GM12878 (cell line): Measurements from ENCODE around the gene DNAJA2. TPM values are rescaled to one million over a fixed set of nuclear protein-coding genes. Genes with fewer than 3 reads are reported as not detected.

Experiments
- ATAC-seq: fragments of 200-7000 bp; cut with Tn5 transposase; 3 replicates; pipeline ENCODE4 v1.9.1; 2020; ENCODE audit warnings: mild to moderate bottlenecking, moderate library complexity
- BruUV-seq: library from RNA; stranded (reverse); fragments of 400-500 nt; replicated peaks from 2 replicates; lab custom pipeline; 2021; lab: Mats Ljungman, UMichigan
- CTCF ChIA-PET: fragments of 300-600 bp; sonication (Branson Sonifier 250); formaldehyde crosslinking; extraction: SDS; loops from one replicate; lab custom pipeline; 2021; ENCODE audit warnings: inconsistent platforms; lab: Yijun Ruan, JAX
- POLR2A ChIA-PET: fragments of 350-600 bp; formaldehyde crosslinking; extraction: SDS; loops from one replicate; lab custom pipeline; 2021; ENCODE audit warnings: inconsistent platforms; lab: Charles Lee
- RAD21 ChIA-PET: fragments of 300-600 bp; sonication (Branson Sonifier 250); formaldehyde crosslinking; loops from one replicate; lab custom pipeline; 2023; ENCODE audit warnings: antibody characterized with exemption; ENCODE audit not compliant: unreplicated experiment; lab: Charles Lee
- SMC1A ChIA-PET: fragments of 300-600 bp; sonication (Branson Sonifier 250); formaldehyde crosslinking; loops from one replicate; lab custom pipeline; 2023; ENCODE audit not compliant: unreplicated experiment, uncharacterized antibody; lab: Charles Lee
- DNase-seq: peaks from one replicate; pipeline ENCODE4 v3.0.0-alpha.2; 2011; ENCODE audit warnings: low read depth, low spot score
- FAIRE-seq: peaks from 3 replicates; lab custom pipeline; 2011; peaks lifted over from hg19 to GRCh38; lab: Jason Lieb, UNC
- H2AFZ ChIP-seq: 2 replicates; pipeline ENCODE4 v1.6.0; 2011; ENCODE audit warnings: low read depth, low read length, control low read depth; ENCODE audit not compliant: control insufficient read depth
- H3K27ac ChIP-seq: 2 replicates; pipeline ENCODE4 v1.5.1; 2011; ENCODE audit warnings: control low read depth; ENCODE audit not compliant: control insufficient read depth, insufficient read depth
- H3K27me3 ChIP-seq, 2 experiments: replicated peaks in 1 of 2; 2 replicates each; pipeline versions ENCODE4 v1.6.0 to v1.6.1; 2011; ENCODE audit warnings: low read length in 1 of 2; ENCODE audit not compliant: control insufficient read depth in 2 of 2, insufficient read depth in 2 of 2
- H3K36me3 ChIP-seq, 2 experiments: 2 replicates each; pipeline ENCODE4 v1.5.1; 2011; ENCODE audit warnings: low read length in 1 of 2; ENCODE audit not compliant: control insufficient read depth in 2 of 2, insufficient read depth in 2 of 2
- H3K4me1 ChIP-seq: 2 replicates; pipeline ENCODE4 v1.6.1; 2011; ENCODE audit warnings: mild to moderate bottlenecking, low read length, moderate library complexity, mixed read lengths; ENCODE audit not compliant: control insufficient read depth, insufficient read depth
- H3K4me2 ChIP-seq: 2 replicates; pipeline ENCODE4 v1.6.0; 2011; ENCODE audit warnings: control low read depth; ENCODE audit not compliant: control insufficient read depth, insufficient read depth
- H3K4me3 ChIP-seq: fragments of 200-600 bp; sonication (generic); 2 replicates; pipeline ENCODE4 v1.5.1; 2016
- H3K79me2 ChIP-seq: 2 replicates; pipeline ENCODE4 v1.6.0; 2011; ENCODE audit warnings: low read length; ENCODE audit not compliant: control insufficient read depth, insufficient read depth
- H3K9ac ChIP-seq: 2 replicates; pipeline ENCODE4 v1.8.0; 2011; ENCODE audit warnings: low read length, control low read depth, mixed read lengths; ENCODE audit not compliant: control insufficient read depth, insufficient read depth
- H3K9me3 ChIP-seq: replicated peaks from 3 replicates; pipeline ENCODE4 v1.5.1; 2011; ENCODE audit warnings: mild to moderate bottlenecking, low read length; ENCODE audit not compliant: control insufficient read depth, insufficient read depth
- H4K20me1 ChIP-seq: 2 replicates; pipeline ENCODE4 v1.6.0; 2011; ENCODE audit not compliant: control insufficient read depth, insufficient read depth
- ATF2 ChIP-seq: IDR thresholded peaks from 2 replicates; pipeline ENCODE4 v1.6.1; 2012; ENCODE audit warnings: low read length, inconsistent platforms
- BRCA1 ChIP-seq: IDR thresholded peaks from 2 replicates; pipeline ENCODE4 v1.6.1; 2011; ENCODE audit warnings: low read depth, low read length, improper control_type of control experiment
- ELK1 ChIP-seq: IDR thresholded peaks from 2 replicates; pipeline ENCODE4 v1.6.1; 2012; ENCODE audit warnings: low read depth, low read length, improper control_type of control experiment
- EZH2 ChIP-seq: IDR thresholded peaks from 2 replicates; pipeline ENCODE4 v1.6.1; 2012; ENCODE audit warnings: low read depth, mild to moderate bottlenecking, control low read depth, inconsistent platforms, low read length, borderline replicate concordance; ENCODE audit not compliant: control insufficient read depth
- IKZF1 ChIP-seq: fragments of 450-650 bp; conservative IDR thresholded peaks from 2 replicates; pipeline ENCODE4 v1.6.1; 2017; ENCODE audit warnings: antibody characterized with exemption, mild to moderate bottlenecking
- MTA2 ChIP-seq: fragments of 450-650 bp; IDR thresholded peaks from 2 replicates; pipeline ENCODE4 v1.6.1; 2016; ENCODE audit warnings: low read depth, mild to moderate bottlenecking, moderate library complexity
- NFIC ChIP-seq: IDR thresholded peaks from 2 replicates; pipeline ENCODE4 v1.6.1; 2012; ENCODE audit warnings: low read depth, mild to moderate bottlenecking, inconsistent platforms, low read length, moderate library complexity
- NFXL1 ChIP-seq: fragments of 450-650 bp; IDR thresholded peaks from 2 replicates; pipeline ENCODE4 v1.6.1; 2017; ENCODE audit warnings: antibody characterized with exemption, mild to moderate bottlenecking, borderline replicate concordance
- RAD51 ChIP-seq: fragments of 450-650 bp; IDR thresholded peaks from 2 replicates; pipeline ENCODE4 v1.6.1; 2016; ENCODE audit warnings: moderate library complexity, mild to moderate bottlenecking, inconsistent platforms
- RBBP5 ChIP-seq: fragments of 200-600 bp; sonication (generic); conservative IDR thresholded peaks from 2 replicates; pipeline ENCODE4 v1.6.1; 2016
- SMAD1 ChIP-seq: fragments of 450-650 bp; IDR thresholded peaks from 2 replicates; pipeline ENCODE4 v1.6.1; 2018; ENCODE audit warnings: mild to moderate bottlenecking, low read depth; ENCODE audit not compliant: partially characterized antibody
- ZSCAN29 ChIP-seq: fragments of 450-650 bp; IDR thresholded peaks from 2 replicates; pipeline ENCODE4 v1.6.1; 2017; ENCODE audit warnings: mild to moderate bottlenecking, moderate library complexity
- WGBS: methylation state at CpG from one replicate; pipeline ENCODE4 v1.1.6; 2016; ENCODE audit warnings: low lambda C conversion rate; ENCODE audit not compliant: insufficient replicate concordance, insufficient coverage; ENCODE audit errors: missing lambda C conversion rate; 5-methylcytosine and 5-hydroxymethylcytosine counted together
- in situ Hi-C: fragments of 300-500 bp; cut with MboI; formaldehyde crosslinking; loops from 9 replicates; pipeline ENCODE4 v1.14.3; 2018; ENCODE audit warnings: mixed read lengths
- intact Hi-C: fragments of 100-400 bp; cut with micrococcal nuclease; formaldehyde crosslinking; loops from one replicate; pipeline ENCODE4 v1.14.2; 2022; ENCODE audit not compliant: unreplicated experiment
- polyA plus RNA-seq, 11 experiments: library from polyadenylated mRNA; depleted of rRNA in 4 of 11; unstranded in 6 of 11; stranded (reverse) in 5 of 11; fragments of >200 nt; fragmentation: Nextera tagmentation in 4 of 11; fragmentation: Illumina TruSeq in 1 of 11; extraction: Ambion mirVana in 4 of 11; extraction: Trizol in 1 of 11; gene quantifications; 1 replicate in 1 of 11; 2 replicates in 10 of 11; pipeline versions ENCODE4 v1.2.1 to v1.2.3, GENCODE V29; 2011 to 2016; ENCODE audit warnings: inconsistent platforms in 2 of 11, missing spikeins in 2 of 11, low read depth in 1 of 11
- total RNA-seq, 4 experiments: library from RNA; depleted of rRNA in 3 of 4; stranded (reverse); fragments of >200 nt in 3 of 4; fragmentation: Illumina TruSeq in 1 of 4; extraction: Trizol in 1 of 4; gene quantifications; 2 replicates each; pipeline versions ENCODE4 v1.2.1 to v1.2.3, GENCODE V29; 2013 to 2021
- TF ChIP-seq, protein P1 (sequence below): IDR thresholded peaks from 2 replicates; pipeline ENCODE4 v1.6.1; 2012; ENCODE audit warnings: mild to moderate bottlenecking, low read depth, low read length

The DNAJA2 gene
- total and polyA plus RNA-seq, 10 of the 15 experiments (the other 5 are each of a cell fraction or from before 2014, with no cell fraction given) = 26.2 to 96.4 (median 58.1) TPM

GRCh38 chr16:46906360-46907060, 67.0 kb downstream of the DNAJA2 start:
- H3K4me2 ChIP-seq = no peak overlapping the region
- no peak overlapping the region for H2AFZ ChIP-seq
- H3K9ac ChIP-seq = no peak overlapping the region
- WGBS = 90% methylated on average over 12 of the region's 12 CpGs
- in situ Hi-C loops (no loop called here), intact Hi-C loops (no loop called here)
- no peaks in the 10 kb centered on the region for H3K36me3 ChIP-seq
- H3K79me2 ChIP-seq = no peaks in the 10 kb centered on the region
- no peak overlapping the region for H3K27ac ChIP-seq
- DNase-seq (no peak), FAIRE-seq (no peak), ATAC-seq (no peak)
- no peaks in the 10 kb centered on the region for H4K20me1 ChIP-seq
- ChIA-PET POLR2A (no interaction called here), SMC1A (interaction anchor here (1.1 to 7.9 kb wide), 4 partner anchors 30 to 232 kb away, joined by 3 to 70 read pairs (median 24); no protein-coding TSS in a partner anchor), CTCF (interaction anchor here (0.9 to 12.5 kb wide), 4 partner anchors 49 to 232 kb away, joined by 3 to 217 read pairs (median 16); no protein-coding TSS in a partner anchor), RAD21 (interaction anchor here (0.8 to 4.4 kb wide), 2 partner anchors 54 to 233 kb away, joined by 3 to 77 read pairs; no protein-coding TSS in a partner anchor)
- H3K9me3 ChIP-seq = no peaks in the 10 kb centered on the region
- no peak overlapping the region for H3K4me3 ChIP-seq
- no peak for TF ChIP-seq RAD51
- no peak for TF ChIP-seq ZSCAN29
- no peak for TF ChIP-seq NFXL1
- TF ChIP-seq ATF2 = no peak
- TF ChIP-seq, protein P1, sequence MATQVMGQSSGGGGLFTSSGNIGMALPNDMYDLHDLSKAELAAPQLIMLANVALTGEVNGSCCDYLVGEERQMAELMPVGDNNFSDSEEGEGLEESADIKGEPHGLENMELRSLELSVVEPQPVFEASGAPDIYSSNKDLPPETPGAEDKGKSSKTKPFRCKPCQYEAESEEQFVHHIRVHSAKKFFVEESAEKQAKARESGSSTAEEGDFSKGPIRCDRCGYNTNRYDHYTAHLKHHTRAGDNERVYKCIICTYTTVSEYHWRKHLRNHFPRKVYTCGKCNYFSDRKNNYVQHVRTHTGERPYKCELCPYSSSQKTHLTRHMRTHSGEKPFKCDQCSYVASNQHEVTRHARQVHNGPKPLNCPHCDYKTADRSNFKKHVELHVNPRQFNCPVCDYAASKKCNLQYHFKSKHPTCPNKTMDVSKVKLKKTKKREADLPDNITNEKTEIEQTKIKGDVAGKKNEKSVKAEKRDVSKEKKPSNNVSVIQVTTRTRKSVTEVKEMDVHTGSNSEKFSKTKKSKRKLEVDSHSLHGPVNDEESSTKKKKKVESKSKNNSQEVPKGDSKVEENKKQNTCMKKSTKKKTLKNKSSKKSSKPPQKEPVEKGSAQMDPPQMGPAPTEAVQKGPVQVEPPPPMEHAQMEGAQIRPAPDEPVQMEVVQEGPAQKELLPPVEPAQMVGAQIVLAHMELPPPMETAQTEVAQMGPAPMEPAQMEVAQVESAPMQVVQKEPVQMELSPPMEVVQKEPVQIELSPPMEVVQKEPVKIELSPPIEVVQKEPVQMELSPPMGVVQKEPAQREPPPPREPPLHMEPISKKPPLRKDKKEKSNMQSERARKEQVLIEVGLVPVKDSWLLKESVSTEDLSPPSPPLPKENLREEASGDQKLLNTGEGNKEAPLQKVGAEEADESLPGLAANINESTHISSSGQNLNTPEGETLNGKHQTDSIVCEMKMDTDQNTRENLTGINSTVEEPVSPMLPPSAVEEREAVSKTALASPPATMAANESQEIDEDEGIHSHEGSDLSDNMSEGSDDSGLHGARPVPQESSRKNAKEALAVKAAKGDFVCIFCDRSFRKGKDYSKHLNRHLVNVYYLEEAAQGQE = no peak
- no peak for TF ChIP-seq RBBP5
- no peak for TF ChIP-seq EZH2
- TF ChIP-seq MTA2 = no peak
- no peak for TF ChIP-seq IKZF1
- no peak for TF ChIP-seq BRCA1
- TF ChIP-seq ELK1 = no peak
- TF ChIP-seq NFIC = no peak
- no peak for TF ChIP-seq SMAD1
- peaks cover 21% of the 10 kb centered on the region for H3K4me1 ChIP-seq
- no peaks in the 10 kb centered on the region for H3K27me3 ChIP-seq
- BruUV-seq = no TSS peak
